ENCODE measurements around the gene ANKRD44.

GRCh38 chr2:197210430-197210829, 100.2 kb downstream of the ANKRD44 start:
- TF ChIP-seq NR1H2 (CRISPR knock-in tag; IDR thresholded peaks at IDR 0.05) (no peak), CTCF (IDR thresholded peaks at IDR 0.05) (no peak), AFF4 (CRISPR knock-in tag; IDR thresholded peaks at IDR 0.05; ENCODE audit: borderline replicate concordance) (no peak), ELF4 (CRISPR knock-in tag; IDR thresholded peaks at IDR 0.05; ENCODE audit: low read depth) (no peak), ETV6 (CRISPR knock-in tag; IDR thresholded peaks at IDR 0.05) (no peak), TEAD4 (CRISPR knock-in tag; IDR thresholded peaks at IDR 0.05) (no peak), USF1 (CRISPR knock-in tag; IDR thresholded peaks at IDR 0.05) (no peak)
